Measurements from ENCODE around the gene C7.

The C7 gene

DNA sequence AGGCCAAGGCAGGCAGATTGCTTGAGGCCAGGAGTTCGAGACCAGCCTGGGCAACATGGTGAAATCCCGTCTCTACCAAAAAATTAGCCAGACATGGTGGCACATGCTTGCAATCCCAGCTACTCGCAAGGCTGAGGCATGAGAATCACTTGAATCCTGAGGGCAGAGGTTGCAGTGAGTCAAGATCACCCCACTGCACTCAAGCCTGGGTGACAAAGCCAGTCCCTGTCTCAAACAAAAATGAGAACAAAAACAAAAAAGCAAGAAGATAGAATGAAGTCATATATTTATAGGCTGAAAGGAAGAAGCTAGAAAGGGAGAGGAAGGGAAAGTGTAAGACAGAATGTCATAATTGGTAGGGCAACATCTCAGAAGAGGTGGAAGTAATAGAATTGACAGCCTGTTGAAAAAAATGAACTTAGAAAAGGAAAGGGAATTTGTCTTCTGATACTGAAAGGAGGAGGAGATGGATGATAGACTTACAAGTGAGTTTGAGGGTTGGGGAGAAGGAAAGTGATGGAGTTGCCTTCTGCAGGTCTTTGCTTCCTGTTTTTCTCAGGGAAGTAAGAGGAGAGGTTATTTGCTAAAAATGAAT lies 35.9 kb upstream of the C7 start:
- TF ChIP-seq FOXP2 (optimal IDR thresholded peaks at IDR 0.05; ENCODE audit: borderline replicate concordance, extremely low read depth, extremely low read length, insufficient read depth), result no peak
- TF ChIP-seq, protein P1, sequence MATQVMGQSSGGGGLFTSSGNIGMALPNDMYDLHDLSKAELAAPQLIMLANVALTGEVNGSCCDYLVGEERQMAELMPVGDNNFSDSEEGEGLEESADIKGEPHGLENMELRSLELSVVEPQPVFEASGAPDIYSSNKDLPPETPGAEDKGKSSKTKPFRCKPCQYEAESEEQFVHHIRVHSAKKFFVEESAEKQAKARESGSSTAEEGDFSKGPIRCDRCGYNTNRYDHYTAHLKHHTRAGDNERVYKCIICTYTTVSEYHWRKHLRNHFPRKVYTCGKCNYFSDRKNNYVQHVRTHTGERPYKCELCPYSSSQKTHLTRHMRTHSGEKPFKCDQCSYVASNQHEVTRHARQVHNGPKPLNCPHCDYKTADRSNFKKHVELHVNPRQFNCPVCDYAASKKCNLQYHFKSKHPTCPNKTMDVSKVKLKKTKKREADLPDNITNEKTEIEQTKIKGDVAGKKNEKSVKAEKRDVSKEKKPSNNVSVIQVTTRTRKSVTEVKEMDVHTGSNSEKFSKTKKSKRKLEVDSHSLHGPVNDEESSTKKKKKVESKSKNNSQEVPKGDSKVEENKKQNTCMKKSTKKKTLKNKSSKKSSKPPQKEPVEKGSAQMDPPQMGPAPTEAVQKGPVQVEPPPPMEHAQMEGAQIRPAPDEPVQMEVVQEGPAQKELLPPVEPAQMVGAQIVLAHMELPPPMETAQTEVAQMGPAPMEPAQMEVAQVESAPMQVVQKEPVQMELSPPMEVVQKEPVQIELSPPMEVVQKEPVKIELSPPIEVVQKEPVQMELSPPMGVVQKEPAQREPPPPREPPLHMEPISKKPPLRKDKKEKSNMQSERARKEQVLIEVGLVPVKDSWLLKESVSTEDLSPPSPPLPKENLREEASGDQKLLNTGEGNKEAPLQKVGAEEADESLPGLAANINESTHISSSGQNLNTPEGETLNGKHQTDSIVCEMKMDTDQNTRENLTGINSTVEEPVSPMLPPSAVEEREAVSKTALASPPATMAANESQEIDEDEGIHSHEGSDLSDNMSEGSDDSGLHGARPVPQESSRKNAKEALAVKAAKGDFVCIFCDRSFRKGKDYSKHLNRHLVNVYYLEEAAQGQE (IDR thresholded peaks at IDR 0.05; ENCODE audit: insufficient read depth in 1 of 2, low read depth in 2 of 2, low read length in 2 of 2), result no peak
- TF ChIP-seq SIN3A (IDR thresholded peaks at IDR 0.05; ENCODE audit: borderline replicate concordance, insufficient read depth, low read length), result no peak
- no peak for TF ChIP-seq POLR2AphosphoS5 (IDR thresholded peaks at IDR 0.05; ENCODE audit: low read depth, low read length)
- TF ChIP-seq TAF1 (IDR thresholded peaks at IDR 0.05; ENCODE audit: borderline replicate concordance, insufficient read depth, low read length), result no peak

DNA sequence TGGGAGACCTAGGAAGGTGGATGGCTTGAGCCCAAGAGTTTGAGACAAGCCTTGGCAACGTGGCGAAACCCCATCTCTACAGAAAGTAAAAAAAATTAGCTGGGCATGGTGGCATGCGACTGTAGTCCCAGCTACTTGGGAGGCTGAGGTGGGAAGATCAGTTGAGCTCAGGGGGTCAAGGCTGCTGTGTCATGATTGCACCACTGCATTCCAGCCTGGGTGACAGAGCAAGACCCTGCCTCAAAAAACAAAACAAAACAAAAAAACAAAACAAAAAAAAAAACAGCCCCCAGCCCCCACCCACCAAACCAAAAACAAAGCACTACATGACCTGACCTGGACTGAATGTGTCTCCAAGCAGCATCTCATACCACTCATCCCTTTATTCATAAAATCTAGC lies 33.3 kb upstream of the C7 start:
- TF ChIP-seq FOXP2 (optimal IDR thresholded peaks at IDR 0.05; ENCODE audit: borderline replicate concordance, extremely low read depth, extremely low read length, insufficient read depth) (no peak), TAF1 (IDR thresholded peaks at IDR 0.05; ENCODE audit: borderline replicate concordance, insufficient read depth, low read length) (no peak), POLR2AphosphoS5 (IDR thresholded peaks at IDR 0.05; ENCODE audit: low read depth, low read length) (no peak), SIN3A (IDR thresholded peaks at IDR 0.05; ENCODE audit: borderline replicate concordance, insufficient read depth, low read length) (no peak)
- TF ChIP-seq, protein P1 (IDR thresholded peaks at IDR 0.05; ENCODE audit: insufficient read depth in 1 of 2, low read depth in 2 of 2, low read length in 2 of 2), result no peak

DNA sequence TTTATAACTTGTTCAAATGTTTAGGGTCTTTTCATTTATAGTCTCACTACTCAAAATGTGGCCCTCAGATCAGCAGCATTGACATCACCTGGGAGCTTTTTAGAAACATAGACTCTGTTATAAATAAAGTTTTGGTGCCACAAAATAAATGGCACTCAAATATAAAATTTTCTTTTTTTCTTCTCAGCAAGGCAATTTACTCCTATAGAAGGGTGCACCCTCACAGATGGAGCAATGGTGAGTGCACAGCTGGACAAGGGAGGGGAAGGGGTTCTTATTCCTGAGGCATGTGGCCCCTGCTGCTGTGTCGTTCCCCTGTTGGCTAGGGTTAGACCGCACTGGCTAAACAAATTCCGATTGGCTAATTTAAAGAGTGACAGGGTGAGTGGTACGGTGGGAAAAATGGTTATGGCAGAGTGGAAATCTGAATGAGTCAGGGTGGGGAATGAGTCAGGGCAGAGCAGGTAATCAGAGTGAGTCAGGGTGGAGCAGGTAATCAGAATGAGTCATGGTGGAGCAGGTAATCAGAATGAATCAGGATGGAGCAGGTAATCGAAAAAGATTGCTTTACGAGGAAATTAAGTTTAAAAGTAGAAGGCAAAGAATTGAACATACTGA lies 31.8 kb upstream of the C7 start:
- TF ChIP-seq TAF1 (IDR thresholded peaks at IDR 0.05; ENCODE audit: borderline replicate concordance, insufficient read depth, low read length) (no peak), POLR2AphosphoS5 (IDR thresholded peaks at IDR 0.05; ENCODE audit: low read depth, low read length) (no peak), FOXP2 (optimal IDR thresholded peaks at IDR 0.05; ENCODE audit: borderline replicate concordance, extremely low read depth, extremely low read length, insufficient read depth) (no peak), SIN3A (IDR thresholded peaks at IDR 0.05; ENCODE audit: borderline replicate concordance, insufficient read depth, low read length) (no peak)
- TF ChIP-seq, protein P1 (IDR thresholded peaks at IDR 0.05; ENCODE audit: insufficient read depth in 1 of 2, low read depth in 2 of 2, low read length in 2 of 2), result no peak

DNA sequence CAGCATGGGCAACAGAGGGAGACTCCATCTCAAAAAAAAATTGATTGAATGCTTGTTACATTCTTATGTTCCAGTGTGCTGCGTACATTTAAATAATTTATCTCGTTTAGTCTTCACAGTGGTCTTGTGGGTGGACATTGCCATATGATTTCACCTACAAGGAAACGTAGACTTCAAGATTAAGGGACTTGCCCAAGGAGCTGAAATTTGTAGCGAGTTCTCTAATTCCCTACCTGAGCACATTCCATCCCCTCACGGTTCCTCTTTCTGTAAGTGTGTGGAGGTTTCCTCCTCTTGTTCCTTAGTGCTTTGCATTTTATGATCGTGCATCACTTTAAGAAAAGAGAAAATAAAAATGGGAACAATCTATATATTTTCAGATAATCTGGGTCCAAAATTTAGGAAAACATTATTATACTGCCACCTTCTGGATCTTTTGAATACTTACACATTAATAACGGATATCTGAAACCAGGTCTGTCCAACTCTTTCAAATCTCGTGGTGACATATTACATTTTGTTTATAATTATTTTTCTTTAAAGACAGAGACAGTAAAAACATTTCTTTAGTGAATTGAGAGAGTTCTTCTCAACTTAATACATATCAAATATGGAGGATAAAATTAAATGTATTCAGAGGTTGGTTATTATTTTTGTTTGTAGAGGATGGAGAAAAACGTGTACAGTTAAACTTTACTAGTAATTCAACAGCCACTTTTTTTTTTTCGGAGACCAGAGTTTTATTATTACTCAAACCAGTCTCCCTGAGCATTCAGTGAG lies 29.9 kb upstream of the C7 start:
- TF ChIP-seq FOXP2 (optimal IDR thresholded peaks at IDR 0.05; ENCODE audit: borderline replicate concordance, extremely low read depth, extremely low read length, insufficient read depth), result no peak
- TF ChIP-seq, protein P1 (IDR thresholded peaks at IDR 0.05; ENCODE audit: insufficient read depth in 1 of 2, low read depth in 2 of 2, low read length in 2 of 2), result no peak
- no peak for TF ChIP-seq TAF1 (IDR thresholded peaks at IDR 0.05; ENCODE audit: borderline replicate concordance, insufficient read depth, low read length)
- no peak for TF ChIP-seq POLR2AphosphoS5 (IDR thresholded peaks at IDR 0.05; ENCODE audit: low read depth, low read length)
- TF ChIP-seq SIN3A (IDR thresholded peaks at IDR 0.05; ENCODE audit: borderline replicate concordance, insufficient read depth, low read length), result no peak

Measured in PFSK-1 (cell line).